ENCODE data around the gene GAS1. TPM values are rescaled to one million over a fixed set of nuclear protein-coding genes. Genes with fewer than 3 reads are reported as not detected.

GAS1 gene
- polyA plus RNA-seq (ENCODE audit: low read depth in 6 of 6), result not detected

GRCh38 chr9:86947146-86948073 lies at the start of gene GAS1:
TSS of gene GAS1 (minus strand) at chr9:86947506. CDS start at chr9:86946779, 727 bp downstream.
- Mint-ChIP-seq H3K4me1 (peaks cover 7 to 16% (median 10%) of the 10 kb centered on the region in 3 donors), H3K36me3 (no peaks in the 10 kb centered on the region), H3K4me3 (peak within 1 kb of the TSS; percentile 71 to 94 (median 88)), H3K9me3 (peaks cover 0 to 19% (median 4%) of the 10 kb centered on the region in 7 donors), H3K27ac (no peak within 1 kb of the TSS), H3K27me3 (peaks cover 26 to 48% (median 37%) of the 10 kb centered on the region in 3 donors)
- ATAC-seq (ENCODE audit: low read depth in 2 of 2) (peak; percentile 66 to 69), DNase-seq (peak; percentile 18)

GRCh38 chr9:86994231-86994630 lies 46.9 kb upstream of the GAS1 start:
- H3K27ac Mint-ChIP-seq, result no peak overlapping the region
- H3K4me1 Mint-ChIP-seq, result no peaks in the 10 kb centered on the region
- DNase-seq (no peak), ATAC-seq (ENCODE audit: low read depth in 2 of 2) (no peak)
- no peaks in the 10 kb centered on the region for H3K36me3 Mint-ChIP-seq
- peaks cover 0 to 3% (median 0%) of the 10 kb centered on the region in 7 donors for H3K9me3 Mint-ChIP-seq
- no peak overlapping the region for H3K4me3 Mint-ChIP-seq
- H3K27me3 Mint-ChIP-seq, result peaks cover 0 to 8% (median 7%) of the 10 kb centered on the region in 3 donors

- H3K4me1 Mint-ChIP-seq, result no peaks in the 10 kb centered on the region
Observed at GRCh38 chr9:86993830-86994229, 46.5 kb upstream of the GAS1 start.

GRCh38 chr9:86991077-86991476 lies 43.8 kb upstream of the GAS1 start:
- Mint-ChIP-seq H3K27ac (peak overlapping the region in 1 of 6 donors; percentile 7), H3K4me3 (no peak overlapping the region), H3K36me3 (no peaks in the 10 kb centered on the region), H3K27me3 (peaks cover 0 to 8% (median 0%) of the 10 kb centered on the region in 3 donors), H3K4me1 (no peaks in the 10 kb centered on the region), H3K9me3 (peaks cover 0 to 10% (median 4%) of the 10 kb centered on the region in 7 donors)
- ATAC-seq (ENCODE audit: low read depth in 2 of 2), result no peak
- no peak for DNase-seq

More at GRCh38 chr9:86993830-86994229, 46.5 kb upstream of the GAS1 start:
- no peaks in the 10 kb centered on the region for H3K36me3 Mint-ChIP-seq
- ATAC-seq (ENCODE audit: low read depth in 2 of 2) (no peak), DNase-seq (no peak)
- no peak overlapping the region for H3K4me3 Mint-ChIP-seq
- H3K9me3 Mint-ChIP-seq, result peaks cover 0 to 4% (median 0%) of the 10 kb centered on the region in 7 donors
- no peak overlapping the region for H3K27ac Mint-ChIP-seq
- H3K27me3 Mint-ChIP-seq, result peaks cover 0 to 8% (median 7%) of the 10 kb centered on the region in 3 donors

- no peaks in the 10 kb centered on the region for H3K36me3 Mint-ChIP-seq
- H3K4me1 Mint-ChIP-seq, result no peaks in the 10 kb centered on the region
- peaks cover 0 to 11% (median 0%) of the 10 kb centered on the region in 3 donors for H3K27me3 Mint-ChIP-seq
- peaks cover 0 to 11% (median 4%) of the 10 kb centered on the region in 7 donors for H3K9me3 Mint-ChIP-seq
- no peak overlapping the region for H3K4me3 Mint-ChIP-seq
- ATAC-seq (ENCODE audit: low read depth in 2 of 2) (no peak), DNase-seq (no peak)
- no peak overlapping the region for H3K27ac Mint-ChIP-seq
Observed at GRCh38 chr9:86990290-86990689, 43.0 kb upstream of the GAS1 start.

- no peak overlapping the region for H3K4me3 Mint-ChIP-seq
- H3K27ac Mint-ChIP-seq, result peak overlapping the region in 1 of 6 donors; percentile 15
- peaks cover 0 to 11% (median 4%) of the 10 kb centered on the region in 7 donors for H3K9me3 Mint-ChIP-seq
- DNase-seq (no peak), ATAC-seq (ENCODE audit: low read depth in 2 of 2) (no peak)
- no peaks in the 10 kb centered on the region for H3K36me3 Mint-ChIP-seq
- H3K27me3 Mint-ChIP-seq, result peaks cover 0 to 3% (median 0%) of the 10 kb centered on the region in 3 donors
- no peaks in the 10 kb centered on the region for H3K4me1 Mint-ChIP-seq
Observed at GRCh38 chr9:86987900-86988299, 40.6 kb upstream of the GAS1 start.

GRCh38 chr9:86985132-86985647 lies 37.9 kb upstream of the GAS1 start:
- Mint-ChIP-seq H3K4me1 (no peaks in the 10 kb centered on the region), H3K36me3 (no peaks in the 10 kb centered on the region), H3K27ac (no peak overlapping the region), H3K4me3 (no peak overlapping the region), H3K27me3 (peaks cover 0 to 3% (median 0%) of the 10 kb centered on the region in 3 donors), H3K9me3 (peaks cover 3 to 11% (median 4%) of the 10 kb centered on the region in 7 donors)
- no peak for ATAC-seq (ENCODE audit: low read depth in 2 of 2)
- no peak for DNase-seq

GRCh38 chr9:86983620-86984259 lies 36.4 kb upstream of the GAS1 start:
- Mint-ChIP-seq H3K4me3 (no peak overlapping the region), H3K27ac (no peak overlapping the region), H3K27me3 (peaks cover 0 to 3% (median 0%) of the 10 kb centered on the region in 3 donors), H3K4me1 (no peaks in the 10 kb centered on the region), H3K9me3 (peaks cover 1 to 11% (median 4%) of the 10 kb centered on the region in 7 donors), H3K36me3 (no peaks in the 10 kb centered on the region)
- ATAC-seq (ENCODE audit: low read depth in 2 of 2), result no peak
- no peak for DNase-seq

GRCh38 chr9:86983249-86983619 lies 35.9 kb upstream of the GAS1 start:
- Mint-ChIP-seq H3K9me3 (peaks cover 1 to 11% (median 4%) of the 10 kb centered on the region in 7 donors), H3K27ac (no peak overlapping the region), H3K27me3 (peaks cover 0 to 3% (median 0%) of the 10 kb centered on the region in 3 donors), H3K36me3 (no peaks in the 10 kb centered on the region), H3K4me3 (no peak overlapping the region), H3K4me1 (no peaks in the 10 kb centered on the region)
- DNase-seq (no peak), ATAC-seq (ENCODE audit: low read depth in 2 of 2) (no peak)

GRCh38 chr9:86980802-86981201 lies 33.5 kb upstream of the GAS1 start:
- Mint-ChIP-seq H3K27me3 (peaks cover 0 to 7% (median 6%) of the 10 kb centered on the region in 3 donors), H3K9me3 (peaks cover 0 to 5% (median 1%) of the 10 kb centered on the region in 7 donors), H3K36me3 (no peaks in the 10 kb centered on the region), H3K27ac (no peak overlapping the region), H3K4me3 (no peak overlapping the region), H3K4me1 (no peaks in the 10 kb centered on the region)
- no peak for ATAC-seq (ENCODE audit: low read depth in 2 of 2)
- DNase-seq, result no peak

GRCh38 chr9:86979657-86980056 lies 32.4 kb upstream of the GAS1 start:
- no peak for DNase-seq
- no peak overlapping the region for H3K4me3 Mint-ChIP-seq
- ATAC-seq (ENCODE audit: low read depth in 2 of 2), result no peak
- H3K9me3 Mint-ChIP-seq, result peaks cover 0 to 5% (median 0%) of the 10 kb centered on the region in 7 donors
- H3K36me3 Mint-ChIP-seq, result no peaks in the 10 kb centered on the region
- no peaks in the 10 kb centered on the region for H3K4me1 Mint-ChIP-seq
- H3K27me3 Mint-ChIP-seq, result peaks cover 0 to 6% (median 5%) of the 10 kb centered on the region in 3 donors
- no peak overlapping the region for H3K27ac Mint-ChIP-seq

GRCh38 chr9:86978922-86979474 lies 31.7 kb upstream of the GAS1 start:
- H3K4me3 Mint-ChIP-seq, result no peak overlapping the region
- H3K4me1 Mint-ChIP-seq, result no peaks in the 10 kb centered on the region
- H3K36me3 Mint-ChIP-seq, result no peaks in the 10 kb centered on the region
- peaks cover 0 to 5% (median 0%) of the 10 kb centered on the region in 7 donors for H3K9me3 Mint-ChIP-seq
- no peak for DNase-seq
- H3K27ac Mint-ChIP-seq, result no peak overlapping the region
- no peak for ATAC-seq (ENCODE audit: low read depth in 2 of 2)
- peaks cover 0 to 8% (median 5%) of the 10 kb centered on the region in 3 donors for H3K27me3 Mint-ChIP-seq

- no peaks in the 10 kb centered on the region for H3K4me1 Mint-ChIP-seq
- H3K27me3 Mint-ChIP-seq, result peaks cover under 1 to 14% (median 11%) of the 10 kb centered on the region in 3 donors
- no peak overlapping the region for H3K4me3 Mint-ChIP-seq
- peaks cover 0 to 5% (median 0%) of the 10 kb centered on the region in 7 donors for H3K9me3 Mint-ChIP-seq
- no peak for DNase-seq
- no peak overlapping the region for H3K27ac Mint-ChIP-seq
- no peak for ATAC-seq (ENCODE audit: low read depth in 2 of 2)
- H3K36me3 Mint-ChIP-seq, result no peaks in the 10 kb centered on the region
Observed at GRCh38 chr9:86978413-86978812, 31.1 kb upstream of the GAS1 start.

Data from naive B cell (primary cell).